GM21526 (cell line): ENCODE results near the gene PFAS.
"Not testable (repeated sequence)": the region's sequence is repeated elsewhere in the genome, so short reads cannot be mapped to it uniquely, and the experiment has no call there.

Experiments used
- ATAC-seq: cut with Tn5 transposase; IDR thresholded peaks from one replicate; pipeline ENCODE4 v1.9.1; 2021; ENCODE audit warnings: moderate library complexity; ENCODE audit not compliant: unreplicated experiment, low FRiP score

The PFAS gene

GRCh38 chr17:8226536-8227237 lies 22.4 kb upstream of the PFAS start:
- no peak for ATAC-seq

GRCh38 chr17:8227238-8227581 lies 21.9 kb upstream of the PFAS start:
- no peak for ATAC-seq

GRCh38 chr17:8231701-8232100 lies 17.4 kb upstream of the PFAS start:
- ATAC-seq: no peak

GRCh38 chr17:8234361-8235270 lies 14.5 kb upstream of the PFAS start:
- ATAC-seq: no peak

GRCh38 chr17:8235676-8236075 lies 13.4 kb upstream of the PFAS start:
- ATAC-seq: no peak

GRCh38 chr17:8237175-8237574 lies 11.9 kb upstream of the PFAS start:
- no peak for ATAC-seq

- ATAC-seq: no peak
Observed at GRCh38 chr17:8237886-8238285, 11.2 kb upstream of the PFAS start.

- ATAC-seq: no peak
Observed at GRCh38 chr17:8243827-8244226, 5.3 kb upstream of the PFAS start.

- ATAC-seq: no peak
Observed at GRCh38 chr17:8244768-8245167, 4.3 kb upstream of the PFAS start.

- no peak for ATAC-seq
Observed at GRCh38 chr17:8249621-8250500, 772 bp downstream of the PFAS start.

GRCh38 chr17:8251411-8251810 lies 2.3 kb downstream of the PFAS start:
- not testable (repeated sequence) for ATAC-seq

- no peak for ATAC-seq
Observed at GRCh38 chr17:8253801-8254200, 4.7 kb downstream of the PFAS start.

- ATAC-seq: no peak
Observed at GRCh38 chr17:8254881-8255280, 5.8 kb downstream of the PFAS start.

GRCh38 chr17:8255499-8255898 lies 6.4 kb downstream of the PFAS start:
- ATAC-seq: no peak

- no peak for ATAC-seq
Observed at GRCh38 chr17:8256291-8256690, 7.2 kb downstream of the PFAS start.

- no peak for ATAC-seq
Observed at GRCh38 chr17:8256691-8257090, 7.6 kb downstream of the PFAS start.

- no peak for ATAC-seq
Observed at GRCh38 chr17:8257801-8258200, 8.7 kb downstream of the PFAS start.

- no peak for ATAC-seq
Observed at GRCh38 chr17:8264320-8264719, 15.2 kb downstream of the PFAS start.

GRCh38 chr17:8264836-8265542 lies 15.9 kb downstream of the PFAS start:
- no peak for ATAC-seq
